ENCODE results near the gene CACNA1B. TPM values are rescaled to one million over a fixed set of nuclear protein-coding genes. Genes with fewer than 3 reads are reported as not detected.

The CACNA1B gene
- total and polyA plus RNA-seq, 2 of the 4 experiments (the other 2 are of a cell fraction) = 0.02 TPM; not detected in 1

DNA sequence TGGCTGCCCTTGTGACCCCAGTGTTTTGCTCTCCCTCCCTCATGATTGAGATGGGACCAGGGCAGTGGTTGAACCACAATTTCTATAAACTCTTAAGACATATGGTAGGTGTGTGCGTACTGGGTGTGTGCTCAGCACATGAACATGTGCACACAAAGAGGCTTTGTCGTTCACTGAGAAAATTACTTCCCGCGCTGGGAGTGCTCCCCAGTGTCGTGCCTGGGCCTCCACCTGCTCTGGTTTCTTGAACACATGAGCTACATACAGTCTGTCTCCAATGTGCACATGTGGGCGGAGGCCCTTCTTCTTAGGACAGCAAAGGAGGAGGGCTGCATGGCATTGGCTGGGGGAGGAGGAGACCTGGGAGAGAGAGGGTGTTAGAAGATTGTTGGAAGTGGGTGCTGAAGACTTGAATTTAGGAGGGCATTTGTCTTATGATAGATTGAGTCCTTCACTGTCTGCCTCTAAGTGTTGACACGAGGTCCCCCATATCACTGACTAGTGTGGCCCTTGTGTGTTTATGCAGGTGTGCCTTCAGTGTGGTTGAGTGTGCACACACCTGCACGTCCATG, 170.0 kb downstream of the CACNA1B start:
- DNase-seq (no peak), ATAC-seq (ENCODE audit: low read depth) (no peak)
- TF ChIP-seq, protein P1, sequence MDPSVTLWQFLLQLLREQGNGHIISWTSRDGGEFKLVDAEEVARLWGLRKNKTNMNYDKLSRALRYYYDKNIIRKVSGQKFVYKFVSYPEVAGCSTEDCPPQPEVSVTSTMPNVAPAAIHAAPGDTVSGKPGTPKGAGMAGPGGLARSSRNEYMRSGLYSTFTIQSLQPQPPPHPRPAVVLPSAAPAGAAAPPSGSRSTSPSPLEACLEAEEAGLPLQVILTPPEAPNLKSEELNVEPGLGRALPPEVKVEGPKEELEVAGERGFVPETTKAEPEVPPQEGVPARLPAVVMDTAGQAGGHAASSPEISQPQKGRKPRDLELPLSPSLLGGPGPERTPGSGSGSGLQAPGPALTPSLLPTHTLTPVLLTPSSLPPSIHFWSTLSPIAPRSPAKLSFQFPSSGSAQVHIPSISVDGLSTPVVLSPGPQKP (IDR thresholded peaks at IDR 0.05; ENCODE audit: borderline replicate concordance, low read depth, low read length) = no peak
- TF ChIP-seq RAD21 (IDR thresholded peaks at IDR 0.05; ENCODE audit: low read length) (no peak), MAFK (IDR thresholded peaks at IDR 0.05; ENCODE audit: low read depth, low read length) (no peak), RFX5 (IDR thresholded peaks at IDR 0.05; ENCODE audit: low read depth, low read length) (no peak), SMC3 (IDR thresholded peaks at IDR 0.05; ENCODE audit: low read depth, low read length) (no peak), MXI1 (IDR thresholded peaks at IDR 0.05; ENCODE audit: borderline replicate concordance, low read depth, low read length) (no peak), FOS (IDR thresholded peaks at IDR 0.05; ENCODE audit: low read depth, low read length) (no peak), NFE2L2 (IDR thresholded peaks at IDR 0.05; ENCODE audit: low read depth, low read length) (no peak)
- TF ChIP-seq, protein P2, sequence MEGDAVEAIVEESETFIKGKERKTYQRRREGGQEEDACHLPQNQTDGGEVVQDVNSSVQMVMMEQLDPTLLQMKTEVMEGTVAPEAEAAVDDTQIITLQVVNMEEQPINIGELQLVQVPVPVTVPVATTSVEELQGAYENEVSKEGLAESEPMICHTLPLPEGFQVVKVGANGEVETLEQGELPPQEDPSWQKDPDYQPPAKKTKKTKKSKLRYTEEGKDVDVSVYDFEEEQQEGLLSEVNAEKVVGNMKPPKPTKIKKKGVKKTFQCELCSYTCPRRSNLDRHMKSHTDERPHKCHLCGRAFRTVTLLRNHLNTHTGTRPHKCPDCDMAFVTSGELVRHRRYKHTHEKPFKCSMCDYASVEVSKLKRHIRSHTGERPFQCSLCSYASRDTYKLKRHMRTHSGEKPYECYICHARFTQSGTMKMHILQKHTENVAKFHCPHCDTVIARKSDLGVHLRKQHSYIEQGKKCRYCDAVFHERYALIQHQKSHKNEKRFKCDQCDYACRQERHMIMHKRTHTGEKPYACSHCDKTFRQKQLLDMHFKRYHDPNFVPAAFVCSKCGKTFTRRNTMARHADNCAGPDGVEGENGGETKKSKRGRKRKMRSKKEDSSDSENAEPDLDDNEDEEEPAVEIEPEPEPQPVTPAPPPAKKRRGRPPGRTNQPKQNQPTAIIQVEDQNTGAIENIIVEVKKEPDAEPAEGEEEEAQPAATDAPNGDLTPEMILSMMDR (conservative IDR thresholded peaks at IDR 0.05; ENCODE audit: low read depth, low read length) = no peak
- TF ChIP-seq, protein P3, sequence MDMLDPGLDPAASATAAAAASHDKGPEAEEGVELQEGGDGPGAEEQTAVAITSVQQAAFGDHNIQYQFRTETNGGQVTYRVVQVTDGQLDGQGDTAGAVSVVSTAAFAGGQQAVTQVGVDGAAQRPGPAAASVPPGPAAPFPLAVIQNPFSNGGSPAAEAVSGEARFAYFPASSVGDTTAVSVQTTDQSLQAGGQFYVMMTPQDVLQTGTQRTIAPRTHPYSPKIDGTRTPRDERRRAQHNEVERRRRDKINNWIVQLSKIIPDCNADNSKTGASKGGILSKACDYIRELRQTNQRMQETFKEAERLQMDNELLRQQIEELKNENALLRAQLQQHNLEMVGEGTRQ (IDR thresholded peaks at IDR 0.05; ENCODE audit: low read depth, low read length) = no peak
- Histone ChIP-seq H4K8ac (ENCODE audit: low read depth in 2 of 2, low read length in 2 of 2) (no peak overlapping the region), H4K91ac (ENCODE audit: insufficient read depth, low read depth, low read length) (no peak overlapping the region), H2AK5ac (ENCODE audit: low read depth, low read length) (no peak overlapping the region), H2BK15ac (ENCODE audit: low read depth, low read length) (no peak overlapping the region), H3K4me1 (ENCODE audit: control insufficient read depth, insufficient read depth, low read length) (no peaks in the 10 kb centered on the region), H3K79me1 (ENCODE audit: low read depth in 1 of 2, low read length in 2 of 2) (no peaks in the 10 kb centered on the region), H2BK5ac (ENCODE audit: low read depth, low read length, poor library complexity, severe bottlenecking) (no peak overlapping the region), H2BK120ac (ENCODE audit: low read depth, low read length) (no peak overlapping the region), H3K14ac (replicated peaks; ENCODE audit: low read depth, low read length) (no peak overlapping the region), H2AFZ (replicated peaks; ENCODE audit: low read length, poor library complexity) (no peak overlapping the region), H3K9ac (ENCODE audit: low read depth, low read length) (no peak overlapping the region), H3K36me3 (ENCODE audit: control insufficient read depth, insufficient read depth, low read length) (no peaks in the 10 kb centered on the region), H3K27ac (ENCODE audit: insufficient read depth, low read length) (no peak overlapping the region), H4K5ac (ENCODE audit: low read depth, low read length) (no peak overlapping the region), H2AK9ac (replicated peaks; ENCODE audit: low read depth, low read length, poor library complexity) (no peak overlapping the region), H3K56ac (ENCODE audit: extremely low read depth, insufficient read depth, low read length) (no peak overlapping the region), H4K20me1 (ENCODE audit: insufficient read depth, low read length) (no peaks in the 10 kb centered on the region), H3K4me3 (ENCODE audit: insufficient read depth, low read depth, low read length) (no peak overlapping the region), H3K27me3 (ENCODE audit: control insufficient read depth, insufficient read depth, low read length) (no peaks in the 10 kb centered on the region), H2BK20ac (ENCODE audit: low read depth, low read length) (no peak overlapping the region), H3K23ac (ENCODE audit: low read depth, low read length) (no peak overlapping the region), H3K4ac (ENCODE audit: low read depth, low read length) (no peak overlapping the region), H3K4me2 (ENCODE audit: low read depth, low read length) (no peak overlapping the region), H3K9me3 (ENCODE audit: control insufficient read depth, insufficient read depth, low read length) (peaks cover 77% of the 10 kb centered on the region), H3K9me1 (ENCODE audit: insufficient read depth, low read length) (no peaks in the 10 kb centered on the region), H3K18ac (ENCODE audit: low read depth, low read length) (no peak overlapping the region)
- 64% methylated on average over 4 of the region's 8 CpGs; no CpG with 5 or more reads in 1 of the 2 experiments for WGBS, 2 experiments (ENCODE audit: extremely low coverage in 2 of 2, insufficient read length in 1 of 2)
- in situ Hi-C loops (cut with MboI; ENCODE audit: low sequenced_read_pairs) (no loop called here), intact Hi-C loops (cut with micrococcal nuclease) (no loop called here), dilution Hi-C loops (cut with HindIII; ENCODE audit: low sequenced_read_pairs, unreplicated experiment) (no loop called here)
- BruUV-seq (replicated peaks) = no TSS peak
- CTCF ChIA-PET = no interaction called here
- POLR2A ChIA-PET (ENCODE audit: unreplicated experiment) = no interaction called here

Data from IMR-90 (cell line).